ENCODE measurements around the gene DNAJB4.

DNA sequence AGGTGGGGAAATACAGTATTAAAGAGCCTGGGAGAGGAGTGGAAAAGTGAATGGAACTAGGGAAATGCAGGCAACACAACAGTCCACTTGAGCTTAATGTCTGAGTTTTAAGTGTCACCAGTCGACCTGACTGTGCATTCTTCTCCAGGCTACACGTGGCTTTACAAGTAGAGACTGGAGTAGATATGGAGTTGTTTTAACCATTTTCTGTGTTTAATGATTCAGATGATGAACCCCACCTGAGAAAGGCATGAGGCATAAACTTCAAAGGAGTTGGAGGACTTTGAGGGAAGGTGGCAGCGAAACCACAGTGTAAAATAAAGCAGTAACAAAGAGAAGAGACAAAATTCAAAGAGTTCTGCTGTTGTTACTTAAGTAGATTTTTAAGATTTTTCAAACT, 38.4 kb upstream of the DNAJB4 start:
- TF ChIP-seq, protein P1, sequence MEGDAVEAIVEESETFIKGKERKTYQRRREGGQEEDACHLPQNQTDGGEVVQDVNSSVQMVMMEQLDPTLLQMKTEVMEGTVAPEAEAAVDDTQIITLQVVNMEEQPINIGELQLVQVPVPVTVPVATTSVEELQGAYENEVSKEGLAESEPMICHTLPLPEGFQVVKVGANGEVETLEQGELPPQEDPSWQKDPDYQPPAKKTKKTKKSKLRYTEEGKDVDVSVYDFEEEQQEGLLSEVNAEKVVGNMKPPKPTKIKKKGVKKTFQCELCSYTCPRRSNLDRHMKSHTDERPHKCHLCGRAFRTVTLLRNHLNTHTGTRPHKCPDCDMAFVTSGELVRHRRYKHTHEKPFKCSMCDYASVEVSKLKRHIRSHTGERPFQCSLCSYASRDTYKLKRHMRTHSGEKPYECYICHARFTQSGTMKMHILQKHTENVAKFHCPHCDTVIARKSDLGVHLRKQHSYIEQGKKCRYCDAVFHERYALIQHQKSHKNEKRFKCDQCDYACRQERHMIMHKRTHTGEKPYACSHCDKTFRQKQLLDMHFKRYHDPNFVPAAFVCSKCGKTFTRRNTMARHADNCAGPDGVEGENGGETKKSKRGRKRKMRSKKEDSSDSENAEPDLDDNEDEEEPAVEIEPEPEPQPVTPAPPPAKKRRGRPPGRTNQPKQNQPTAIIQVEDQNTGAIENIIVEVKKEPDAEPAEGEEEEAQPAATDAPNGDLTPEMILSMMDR (conservative IDR thresholded peaks at IDR 0.05; ENCODE audit: low read depth in 2 of 2): no peak
- no peak for TF ChIP-seq EZH2 (IDR thresholded peaks at IDR 0.05; ENCODE audit: low read depth, unreplicated experiment)
- TF ChIP-seq POLR2AphosphoS5 (IDR thresholded peaks at IDR 0.05; ENCODE audit: low read depth): no peak
- TF ChIP-seq EZH2phosphoT487 (IDR thresholded peaks at IDR 0.05; ENCODE audit: unreplicated experiment): no peak
- TF ChIP-seq, protein P2, sequence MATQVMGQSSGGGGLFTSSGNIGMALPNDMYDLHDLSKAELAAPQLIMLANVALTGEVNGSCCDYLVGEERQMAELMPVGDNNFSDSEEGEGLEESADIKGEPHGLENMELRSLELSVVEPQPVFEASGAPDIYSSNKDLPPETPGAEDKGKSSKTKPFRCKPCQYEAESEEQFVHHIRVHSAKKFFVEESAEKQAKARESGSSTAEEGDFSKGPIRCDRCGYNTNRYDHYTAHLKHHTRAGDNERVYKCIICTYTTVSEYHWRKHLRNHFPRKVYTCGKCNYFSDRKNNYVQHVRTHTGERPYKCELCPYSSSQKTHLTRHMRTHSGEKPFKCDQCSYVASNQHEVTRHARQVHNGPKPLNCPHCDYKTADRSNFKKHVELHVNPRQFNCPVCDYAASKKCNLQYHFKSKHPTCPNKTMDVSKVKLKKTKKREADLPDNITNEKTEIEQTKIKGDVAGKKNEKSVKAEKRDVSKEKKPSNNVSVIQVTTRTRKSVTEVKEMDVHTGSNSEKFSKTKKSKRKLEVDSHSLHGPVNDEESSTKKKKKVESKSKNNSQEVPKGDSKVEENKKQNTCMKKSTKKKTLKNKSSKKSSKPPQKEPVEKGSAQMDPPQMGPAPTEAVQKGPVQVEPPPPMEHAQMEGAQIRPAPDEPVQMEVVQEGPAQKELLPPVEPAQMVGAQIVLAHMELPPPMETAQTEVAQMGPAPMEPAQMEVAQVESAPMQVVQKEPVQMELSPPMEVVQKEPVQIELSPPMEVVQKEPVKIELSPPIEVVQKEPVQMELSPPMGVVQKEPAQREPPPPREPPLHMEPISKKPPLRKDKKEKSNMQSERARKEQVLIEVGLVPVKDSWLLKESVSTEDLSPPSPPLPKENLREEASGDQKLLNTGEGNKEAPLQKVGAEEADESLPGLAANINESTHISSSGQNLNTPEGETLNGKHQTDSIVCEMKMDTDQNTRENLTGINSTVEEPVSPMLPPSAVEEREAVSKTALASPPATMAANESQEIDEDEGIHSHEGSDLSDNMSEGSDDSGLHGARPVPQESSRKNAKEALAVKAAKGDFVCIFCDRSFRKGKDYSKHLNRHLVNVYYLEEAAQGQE (IDR thresholded peaks at IDR 0.05; ENCODE audit: unreplicated experiment): no peak
- no peak for TF ChIP-seq CREB1 (CRISPR knock-in tag; IDR thresholded peaks at IDR 0.05; ENCODE audit: low read depth)
- TF ChIP-seq, protein P3, sequence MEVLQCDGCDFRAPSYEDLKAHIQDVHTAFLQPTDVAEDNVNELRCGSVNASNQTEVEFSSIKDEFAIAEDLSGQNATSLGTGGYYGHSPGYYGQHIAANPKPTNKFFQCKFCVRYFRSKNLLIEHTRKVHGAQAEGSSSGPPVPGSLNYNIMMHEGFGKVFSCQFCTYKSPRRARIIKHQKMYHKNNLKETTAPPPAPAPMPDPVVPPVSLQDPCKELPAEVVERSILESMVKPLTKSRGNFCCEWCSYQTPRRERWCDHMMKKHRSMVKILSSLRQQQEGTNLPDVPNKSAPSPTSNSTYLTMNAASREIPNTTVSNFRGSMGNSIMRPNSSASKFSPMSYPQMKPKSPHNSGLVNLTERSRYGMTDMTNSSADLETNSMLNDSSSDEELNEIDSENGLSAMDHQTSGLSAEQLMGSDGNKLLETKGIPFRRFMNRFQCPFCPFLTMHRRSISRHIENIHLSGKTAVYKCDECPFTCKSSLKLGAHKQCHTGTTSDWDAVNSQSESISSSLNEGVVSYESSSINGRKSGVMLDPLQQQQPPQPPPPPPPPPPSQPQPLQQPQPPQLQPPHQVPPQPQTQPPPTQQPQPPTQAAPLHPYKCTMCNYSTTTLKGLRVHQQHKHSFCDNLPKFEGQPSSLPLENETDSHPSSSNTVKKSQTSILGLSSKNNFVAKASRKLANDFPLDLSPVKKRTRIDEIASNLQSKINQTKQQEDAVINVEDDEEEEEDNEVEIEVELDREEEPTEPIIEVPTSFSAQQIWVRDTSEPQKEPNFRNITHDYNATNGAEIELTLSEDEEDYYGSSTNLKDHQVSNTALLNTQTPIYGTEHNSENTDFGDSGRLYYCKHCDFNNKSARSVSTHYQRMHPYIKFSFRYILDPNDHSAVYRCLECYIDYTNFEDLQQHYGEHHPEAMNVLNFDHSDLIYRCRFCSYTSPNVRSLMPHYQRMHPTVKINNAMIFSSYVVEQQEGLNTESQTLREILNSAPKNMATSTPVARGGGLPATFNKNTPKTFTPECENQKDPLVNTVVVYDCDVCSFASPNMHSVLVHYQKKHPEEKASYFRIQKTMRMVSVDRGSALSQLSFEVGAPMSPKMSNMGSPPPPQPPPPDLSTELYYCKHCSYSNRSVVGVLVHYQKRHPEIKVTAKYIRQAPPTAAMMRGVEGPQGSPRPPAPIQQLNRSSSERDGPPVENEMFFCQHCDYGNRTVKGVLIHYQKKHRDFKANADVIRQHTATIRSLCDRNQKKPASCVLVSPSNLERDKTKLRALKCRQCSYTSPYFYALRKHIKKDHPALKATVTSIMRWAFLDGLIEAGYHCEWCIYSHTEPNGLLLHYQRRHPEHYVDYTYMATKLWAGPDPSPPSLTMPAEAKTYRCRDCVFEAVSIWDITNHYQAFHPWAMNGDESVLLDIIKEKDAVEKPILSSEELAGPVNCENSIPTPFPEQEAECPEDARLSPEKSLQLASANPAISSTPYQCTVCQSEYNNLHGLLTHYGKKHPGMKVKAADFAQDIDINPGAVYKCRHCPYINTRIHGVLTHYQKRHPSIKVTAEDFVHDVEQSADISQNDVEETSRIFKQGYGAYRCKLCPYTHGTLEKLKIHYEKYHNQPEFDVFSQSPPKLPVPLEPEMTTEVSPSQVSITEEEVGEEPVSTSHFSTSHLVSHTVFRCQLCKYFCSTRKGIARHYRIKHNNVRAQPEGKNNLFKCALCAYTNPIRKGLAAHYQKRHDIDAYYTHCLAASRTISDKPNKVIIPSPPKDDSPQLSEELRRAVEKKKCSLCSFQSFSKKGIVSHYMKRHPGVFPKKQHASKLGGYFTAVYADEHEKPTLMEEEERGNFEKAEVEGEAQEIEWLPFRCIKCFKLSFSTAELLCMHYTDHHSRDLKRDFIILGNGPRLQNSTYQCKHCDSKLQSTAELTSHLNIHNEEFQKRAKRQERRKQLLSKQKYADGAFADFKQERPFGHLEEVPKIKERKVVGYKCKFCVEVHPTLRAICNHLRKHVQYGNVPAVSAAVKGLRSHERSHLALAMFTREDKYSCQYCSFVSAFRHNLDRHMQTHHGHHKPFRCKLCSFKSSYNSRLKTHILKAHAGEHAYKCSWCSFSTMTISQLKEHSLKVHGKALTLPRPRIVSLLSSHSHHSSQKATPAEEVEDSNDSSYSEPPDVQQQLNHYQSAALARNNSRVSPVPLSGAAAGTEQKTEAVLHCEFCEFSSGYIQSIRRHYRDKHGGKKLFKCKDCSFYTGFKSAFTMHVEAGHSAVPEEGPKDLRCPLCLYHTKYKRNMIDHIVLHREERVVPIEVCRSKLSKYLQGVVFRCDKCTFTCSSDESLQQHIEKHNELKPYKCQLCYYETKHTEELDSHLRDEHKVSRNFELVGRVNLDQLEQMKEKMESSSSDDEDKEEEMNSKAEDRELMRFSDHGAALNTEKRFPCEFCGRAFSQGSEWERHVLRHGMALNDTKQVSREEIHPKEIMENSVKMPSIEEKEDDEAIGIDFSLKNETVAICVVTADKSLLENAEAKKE (CRISPR knock-in tag; IDR thresholded peaks at IDR 0.05): no peak
- no peak for TF ChIP-seq ZNF331 (CRISPR knock-in tag; IDR thresholded peaks at IDR 0.05; ENCODE audit: low read depth)
- TF ChIP-seq NANOG (IDR thresholded peaks at IDR 0.05; ENCODE audit: borderline replicate concordance): no peak
- no peak for TF ChIP-seq JUNB (IDR thresholded peaks at IDR 0.05; ENCODE audit: unreplicated experiment)
- TF ChIP-seq, protein P4, sequence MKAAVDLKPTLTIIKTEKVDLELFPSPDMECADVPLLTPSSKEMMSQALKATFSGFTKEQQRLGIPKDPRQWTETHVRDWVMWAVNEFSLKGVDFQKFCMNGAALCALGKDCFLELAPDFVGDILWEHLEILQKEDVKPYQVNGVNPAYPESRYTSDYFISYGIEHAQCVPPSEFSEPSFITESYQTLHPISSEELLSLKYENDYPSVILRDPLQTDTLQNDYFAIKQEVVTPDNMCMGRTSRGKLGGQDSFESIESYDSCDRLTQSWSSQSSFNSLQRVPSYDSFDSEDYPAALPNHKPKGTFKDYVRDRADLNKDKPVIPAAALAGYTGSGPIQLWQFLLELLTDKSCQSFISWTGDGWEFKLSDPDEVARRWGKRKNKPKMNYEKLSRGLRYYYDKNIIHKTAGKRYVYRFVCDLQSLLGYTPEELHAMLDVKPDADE (IDR thresholded peaks at IDR 0.05): no peak

Measured in GM23338 (cell line).